ENCODE measurements around the gene BDKRB2. TPM values are rescaled to one million over a fixed set of nuclear protein-coding genes. Genes with fewer than 3 reads are reported as not detected.

Gene BDKRB2
- total and polyA plus RNA-seq, 2 experiments from 2014 or later = 0.14 to 0.21 TPM

DNA sequence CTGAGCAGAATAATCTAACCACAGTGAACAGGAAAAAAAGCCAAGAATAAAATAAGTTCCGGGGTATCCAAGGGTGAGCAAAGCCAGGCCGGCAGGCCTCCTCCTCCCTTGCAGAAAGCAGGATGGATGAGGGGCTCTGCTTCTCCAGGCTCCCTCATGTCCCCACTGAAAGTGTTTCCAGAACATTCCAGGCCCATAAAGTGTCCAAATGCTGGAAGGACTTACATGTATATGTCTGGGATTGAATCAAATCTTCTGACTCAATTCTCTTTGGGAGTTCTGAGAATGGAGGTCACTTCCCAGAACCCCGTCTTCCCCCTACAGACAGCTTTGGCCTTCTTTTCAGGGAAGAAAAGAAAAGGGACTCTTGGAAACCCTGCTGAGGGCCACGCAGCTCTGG lies 26.4 kb downstream of the BDKRB2 start:
- peaks cover 2% of the 10 kb centered on the region for H3K27me3 Mint-ChIP-seq (ENCODE audit: insufficient read depth, low read depth, poor library complexity)
- H3K79me2 ChIP-seq (replicated peaks; ENCODE audit: insufficient read depth) = no peaks in the 10 kb centered on the region
- no peak overlapping the region for H3K4me2 ChIP-seq

More for the DNA sequence above, 26.4 kb downstream of the BDKRB2 start:
- H3K4me1 Mint-ChIP-seq = peaks cover 22% of the 10 kb centered on the region
- H3K36me3 ChIP-seq (ENCODE audit: insufficient read depth) = no peaks in the 10 kb centered on the region
- no peaks in the 10 kb centered on the region for H3K27me3 ChIP-seq (ENCODE audit: insufficient read depth)
- H3K27ac ChIP-seq (ENCODE audit: low read depth) = no peak overlapping the region
- H4K20me1 ChIP-seq (replicated peaks; ENCODE audit: insufficient read depth) = no peaks in the 10 kb centered on the region
- ATAC-seq = no peak
- H3K4me3 ChIP-seq = no peak overlapping the region
- no peaks in the 10 kb centered on the region for H3F3A ChIP-seq (replicated peaks; ENCODE audit: low read depth)
- no peak overlapping the region for H3K4me3 Mint-ChIP-seq
- H3K9me2 ChIP-seq (ENCODE audit: insufficient read depth) = no peaks in the 10 kb centered on the region
- TF ChIP-seq, protein P1, sequence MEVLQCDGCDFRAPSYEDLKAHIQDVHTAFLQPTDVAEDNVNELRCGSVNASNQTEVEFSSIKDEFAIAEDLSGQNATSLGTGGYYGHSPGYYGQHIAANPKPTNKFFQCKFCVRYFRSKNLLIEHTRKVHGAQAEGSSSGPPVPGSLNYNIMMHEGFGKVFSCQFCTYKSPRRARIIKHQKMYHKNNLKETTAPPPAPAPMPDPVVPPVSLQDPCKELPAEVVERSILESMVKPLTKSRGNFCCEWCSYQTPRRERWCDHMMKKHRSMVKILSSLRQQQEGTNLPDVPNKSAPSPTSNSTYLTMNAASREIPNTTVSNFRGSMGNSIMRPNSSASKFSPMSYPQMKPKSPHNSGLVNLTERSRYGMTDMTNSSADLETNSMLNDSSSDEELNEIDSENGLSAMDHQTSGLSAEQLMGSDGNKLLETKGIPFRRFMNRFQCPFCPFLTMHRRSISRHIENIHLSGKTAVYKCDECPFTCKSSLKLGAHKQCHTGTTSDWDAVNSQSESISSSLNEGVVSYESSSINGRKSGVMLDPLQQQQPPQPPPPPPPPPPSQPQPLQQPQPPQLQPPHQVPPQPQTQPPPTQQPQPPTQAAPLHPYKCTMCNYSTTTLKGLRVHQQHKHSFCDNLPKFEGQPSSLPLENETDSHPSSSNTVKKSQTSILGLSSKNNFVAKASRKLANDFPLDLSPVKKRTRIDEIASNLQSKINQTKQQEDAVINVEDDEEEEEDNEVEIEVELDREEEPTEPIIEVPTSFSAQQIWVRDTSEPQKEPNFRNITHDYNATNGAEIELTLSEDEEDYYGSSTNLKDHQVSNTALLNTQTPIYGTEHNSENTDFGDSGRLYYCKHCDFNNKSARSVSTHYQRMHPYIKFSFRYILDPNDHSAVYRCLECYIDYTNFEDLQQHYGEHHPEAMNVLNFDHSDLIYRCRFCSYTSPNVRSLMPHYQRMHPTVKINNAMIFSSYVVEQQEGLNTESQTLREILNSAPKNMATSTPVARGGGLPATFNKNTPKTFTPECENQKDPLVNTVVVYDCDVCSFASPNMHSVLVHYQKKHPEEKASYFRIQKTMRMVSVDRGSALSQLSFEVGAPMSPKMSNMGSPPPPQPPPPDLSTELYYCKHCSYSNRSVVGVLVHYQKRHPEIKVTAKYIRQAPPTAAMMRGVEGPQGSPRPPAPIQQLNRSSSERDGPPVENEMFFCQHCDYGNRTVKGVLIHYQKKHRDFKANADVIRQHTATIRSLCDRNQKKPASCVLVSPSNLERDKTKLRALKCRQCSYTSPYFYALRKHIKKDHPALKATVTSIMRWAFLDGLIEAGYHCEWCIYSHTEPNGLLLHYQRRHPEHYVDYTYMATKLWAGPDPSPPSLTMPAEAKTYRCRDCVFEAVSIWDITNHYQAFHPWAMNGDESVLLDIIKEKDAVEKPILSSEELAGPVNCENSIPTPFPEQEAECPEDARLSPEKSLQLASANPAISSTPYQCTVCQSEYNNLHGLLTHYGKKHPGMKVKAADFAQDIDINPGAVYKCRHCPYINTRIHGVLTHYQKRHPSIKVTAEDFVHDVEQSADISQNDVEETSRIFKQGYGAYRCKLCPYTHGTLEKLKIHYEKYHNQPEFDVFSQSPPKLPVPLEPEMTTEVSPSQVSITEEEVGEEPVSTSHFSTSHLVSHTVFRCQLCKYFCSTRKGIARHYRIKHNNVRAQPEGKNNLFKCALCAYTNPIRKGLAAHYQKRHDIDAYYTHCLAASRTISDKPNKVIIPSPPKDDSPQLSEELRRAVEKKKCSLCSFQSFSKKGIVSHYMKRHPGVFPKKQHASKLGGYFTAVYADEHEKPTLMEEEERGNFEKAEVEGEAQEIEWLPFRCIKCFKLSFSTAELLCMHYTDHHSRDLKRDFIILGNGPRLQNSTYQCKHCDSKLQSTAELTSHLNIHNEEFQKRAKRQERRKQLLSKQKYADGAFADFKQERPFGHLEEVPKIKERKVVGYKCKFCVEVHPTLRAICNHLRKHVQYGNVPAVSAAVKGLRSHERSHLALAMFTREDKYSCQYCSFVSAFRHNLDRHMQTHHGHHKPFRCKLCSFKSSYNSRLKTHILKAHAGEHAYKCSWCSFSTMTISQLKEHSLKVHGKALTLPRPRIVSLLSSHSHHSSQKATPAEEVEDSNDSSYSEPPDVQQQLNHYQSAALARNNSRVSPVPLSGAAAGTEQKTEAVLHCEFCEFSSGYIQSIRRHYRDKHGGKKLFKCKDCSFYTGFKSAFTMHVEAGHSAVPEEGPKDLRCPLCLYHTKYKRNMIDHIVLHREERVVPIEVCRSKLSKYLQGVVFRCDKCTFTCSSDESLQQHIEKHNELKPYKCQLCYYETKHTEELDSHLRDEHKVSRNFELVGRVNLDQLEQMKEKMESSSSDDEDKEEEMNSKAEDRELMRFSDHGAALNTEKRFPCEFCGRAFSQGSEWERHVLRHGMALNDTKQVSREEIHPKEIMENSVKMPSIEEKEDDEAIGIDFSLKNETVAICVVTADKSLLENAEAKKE (CRISPR knock-in tag; IDR thresholded peaks at IDR 0.05) = no peak
- TF ChIP-seq NANOG (IDR thresholded peaks at IDR 0.05; ENCODE audit: borderline replicate concordance) (no peak), EZH2 (IDR thresholded peaks at IDR 0.05; ENCODE audit: low read depth, unreplicated experiment) (no peak), CREB1 (CRISPR knock-in tag; IDR thresholded peaks at IDR 0.05; ENCODE audit: low read depth) (no peak), JUNB (IDR thresholded peaks at IDR 0.05; ENCODE audit: unreplicated experiment) (no peak), ZNF114 (CRISPR knock-in tag; IDR thresholded peaks at IDR 0.05) (no peak), POLR2AphosphoS5 (IDR thresholded peaks at IDR 0.05; ENCODE audit: low read depth) (no peak), ZNF331 (CRISPR knock-in tag; IDR thresholded peaks at IDR 0.05; ENCODE audit: low read depth) (no peak), STAT1 (IDR thresholded peaks at IDR 0.05; ENCODE audit: unreplicated experiment) (no peak), EZH2phosphoT487 (IDR thresholded peaks at IDR 0.05; ENCODE audit: unreplicated experiment) (no peak)
- TF ChIP-seq, protein P2, sequence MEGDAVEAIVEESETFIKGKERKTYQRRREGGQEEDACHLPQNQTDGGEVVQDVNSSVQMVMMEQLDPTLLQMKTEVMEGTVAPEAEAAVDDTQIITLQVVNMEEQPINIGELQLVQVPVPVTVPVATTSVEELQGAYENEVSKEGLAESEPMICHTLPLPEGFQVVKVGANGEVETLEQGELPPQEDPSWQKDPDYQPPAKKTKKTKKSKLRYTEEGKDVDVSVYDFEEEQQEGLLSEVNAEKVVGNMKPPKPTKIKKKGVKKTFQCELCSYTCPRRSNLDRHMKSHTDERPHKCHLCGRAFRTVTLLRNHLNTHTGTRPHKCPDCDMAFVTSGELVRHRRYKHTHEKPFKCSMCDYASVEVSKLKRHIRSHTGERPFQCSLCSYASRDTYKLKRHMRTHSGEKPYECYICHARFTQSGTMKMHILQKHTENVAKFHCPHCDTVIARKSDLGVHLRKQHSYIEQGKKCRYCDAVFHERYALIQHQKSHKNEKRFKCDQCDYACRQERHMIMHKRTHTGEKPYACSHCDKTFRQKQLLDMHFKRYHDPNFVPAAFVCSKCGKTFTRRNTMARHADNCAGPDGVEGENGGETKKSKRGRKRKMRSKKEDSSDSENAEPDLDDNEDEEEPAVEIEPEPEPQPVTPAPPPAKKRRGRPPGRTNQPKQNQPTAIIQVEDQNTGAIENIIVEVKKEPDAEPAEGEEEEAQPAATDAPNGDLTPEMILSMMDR (conservative IDR thresholded peaks at IDR 0.05; ENCODE audit: low read depth in 2 of 2) = no peak
- TF ChIP-seq, protein P3, sequence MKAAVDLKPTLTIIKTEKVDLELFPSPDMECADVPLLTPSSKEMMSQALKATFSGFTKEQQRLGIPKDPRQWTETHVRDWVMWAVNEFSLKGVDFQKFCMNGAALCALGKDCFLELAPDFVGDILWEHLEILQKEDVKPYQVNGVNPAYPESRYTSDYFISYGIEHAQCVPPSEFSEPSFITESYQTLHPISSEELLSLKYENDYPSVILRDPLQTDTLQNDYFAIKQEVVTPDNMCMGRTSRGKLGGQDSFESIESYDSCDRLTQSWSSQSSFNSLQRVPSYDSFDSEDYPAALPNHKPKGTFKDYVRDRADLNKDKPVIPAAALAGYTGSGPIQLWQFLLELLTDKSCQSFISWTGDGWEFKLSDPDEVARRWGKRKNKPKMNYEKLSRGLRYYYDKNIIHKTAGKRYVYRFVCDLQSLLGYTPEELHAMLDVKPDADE (IDR thresholded peaks at IDR 0.05) = no peak
- TF ChIP-seq, protein P4, sequence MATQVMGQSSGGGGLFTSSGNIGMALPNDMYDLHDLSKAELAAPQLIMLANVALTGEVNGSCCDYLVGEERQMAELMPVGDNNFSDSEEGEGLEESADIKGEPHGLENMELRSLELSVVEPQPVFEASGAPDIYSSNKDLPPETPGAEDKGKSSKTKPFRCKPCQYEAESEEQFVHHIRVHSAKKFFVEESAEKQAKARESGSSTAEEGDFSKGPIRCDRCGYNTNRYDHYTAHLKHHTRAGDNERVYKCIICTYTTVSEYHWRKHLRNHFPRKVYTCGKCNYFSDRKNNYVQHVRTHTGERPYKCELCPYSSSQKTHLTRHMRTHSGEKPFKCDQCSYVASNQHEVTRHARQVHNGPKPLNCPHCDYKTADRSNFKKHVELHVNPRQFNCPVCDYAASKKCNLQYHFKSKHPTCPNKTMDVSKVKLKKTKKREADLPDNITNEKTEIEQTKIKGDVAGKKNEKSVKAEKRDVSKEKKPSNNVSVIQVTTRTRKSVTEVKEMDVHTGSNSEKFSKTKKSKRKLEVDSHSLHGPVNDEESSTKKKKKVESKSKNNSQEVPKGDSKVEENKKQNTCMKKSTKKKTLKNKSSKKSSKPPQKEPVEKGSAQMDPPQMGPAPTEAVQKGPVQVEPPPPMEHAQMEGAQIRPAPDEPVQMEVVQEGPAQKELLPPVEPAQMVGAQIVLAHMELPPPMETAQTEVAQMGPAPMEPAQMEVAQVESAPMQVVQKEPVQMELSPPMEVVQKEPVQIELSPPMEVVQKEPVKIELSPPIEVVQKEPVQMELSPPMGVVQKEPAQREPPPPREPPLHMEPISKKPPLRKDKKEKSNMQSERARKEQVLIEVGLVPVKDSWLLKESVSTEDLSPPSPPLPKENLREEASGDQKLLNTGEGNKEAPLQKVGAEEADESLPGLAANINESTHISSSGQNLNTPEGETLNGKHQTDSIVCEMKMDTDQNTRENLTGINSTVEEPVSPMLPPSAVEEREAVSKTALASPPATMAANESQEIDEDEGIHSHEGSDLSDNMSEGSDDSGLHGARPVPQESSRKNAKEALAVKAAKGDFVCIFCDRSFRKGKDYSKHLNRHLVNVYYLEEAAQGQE (IDR thresholded peaks at IDR 0.05; ENCODE audit: unreplicated experiment) = no peak
- no peak for DNase-seq (ENCODE audit: low spot score)
- H3K9me3 Mint-ChIP-seq = peaks cover 12% of the 10 kb centered on the region
- H3K4me1 ChIP-seq (ENCODE audit: insufficient read depth) = peaks cover 12% of the 10 kb centered on the region; the same call in 1 of the 2 replicates
- no peak overlapping the region for H3K27ac Mint-ChIP-seq
- peaks cover 10% of the 10 kb centered on the region; the same call in 2 of the 3 replicates for H3K36me3 Mint-ChIP-seq (ENCODE audit: low read depth)
- no peak overlapping the region for H2AFZ ChIP-seq

All from GM23338 (cell line).